Natural killer cell (primary cell): ENCODE data around the gene HES5. TPM values are rescaled to one million over a fixed set of nuclear protein-coding genes. Genes with fewer than 3 reads are reported as not detected.

Experiments
- ATAC-seq, 3 donors: fragments of 150-1000 bp in 2 of 3; fragments of 200-7000 bp in 1 of 3; cut with Tn5 transposase; 1 replicate in 1 of 3; 2 replicates in 2 of 3; pipeline ENCODE4 v1.10.0; 2021; ENCODE audit warnings: mild to moderate bottlenecking in 2 of 3, moderate library complexity in 2 of 3
- DNase-seq, 2 donors: peaks; one replicate each; pipeline versions ENCODE4 v3.0.0 to v3.0.0-alpha.2; 2013 to 2021; ENCODE audit warnings: mixed read lengths in 1 of 2
- H3K27ac ChIP-seq: one replicate; pipeline ENCODE4 v1.5.1; 2013; ENCODE audit warnings: mild to moderate bottlenecking, low read length
- H3K27me3 ChIP-seq: one replicate; pipeline ENCODE4 v1.6.1; 2013; ENCODE audit warnings: low read length; ENCODE audit not compliant: control insufficient read depth, insufficient read depth
- H3K36me3 ChIP-seq: one replicate; pipeline ENCODE4 v1.6.1; 2013; ENCODE audit warnings: low read length; ENCODE audit not compliant: control insufficient read depth, insufficient read depth
- H3K4me1 ChIP-seq: one replicate; pipeline ENCODE4 v1.6.1; 2013; ENCODE audit warnings: low read length; ENCODE audit not compliant: control insufficient read depth, insufficient read depth
- H3K4me3 ChIP-seq: one replicate; pipeline ENCODE4 v1.5.1; 2013; ENCODE audit warnings: low read length
- H3K9me3 ChIP-seq: one replicate; pipeline ENCODE4 v1.6.1; 2013; ENCODE audit warnings: low read length; ENCODE audit not compliant: control insufficient read depth, insufficient read depth
- H3K27ac Mint-ChIP-seq, 2 donors: one replicate each; pipeline ENCODE4 v1.8.0; 2022; ENCODE audit warnings: mild to moderate bottlenecking in 2 of 2, mixed read lengths in 2 of 2, moderate library complexity in 1 of 2
- H3K27me3 Mint-ChIP-seq, 2 donors: one replicate each; pipeline ENCODE4 v1.8.0; 2022; ENCODE audit warnings: low read depth in 2 of 2, mixed read lengths in 2 of 2
- H3K36me3 Mint-ChIP-seq: one replicate; pipeline ENCODE4 v1.8.0; 2022; ENCODE audit warnings: mixed read lengths
- H3K4me1 Mint-ChIP-seq, 2 donors: one replicate each; pipeline ENCODE4 v1.8.0; 2022; ENCODE audit warnings: mixed read lengths in 2 of 2
- H3K4me3 Mint-ChIP-seq: one replicate; pipeline ENCODE4 v1.8.0; 2022; ENCODE audit warnings: mild to moderate bottlenecking, moderate library complexity, mixed read lengths
- H3K9me3 Mint-ChIP-seq, 2 donors: one replicate each; pipeline ENCODE4 v1.8.0; 2022; ENCODE audit warnings: mixed read lengths in 2 of 2
- WGBS: methylation state at CpG from one replicate; pipeline ENCODE4 v1.1.7; 2013; ENCODE audit warnings: missing lambda C conversion rate; ENCODE audit not compliant: insufficient coverage; 5-methylcytosine and 5-hydroxymethylcytosine counted together
- intact Hi-C: fragments of 100-400 bp; cut with micrococcal nuclease; formaldehyde crosslinking; loops from one replicate; pipeline ENCODE4 v1.14.2; 2022
- total RNA-seq, 4 donors: library from RNA; stranded (reverse); fragments of 120-200 nt in 1 of 4; gene quantifications; one replicate each; pipeline versions ENCODE4 v1.2.3 to v1.2.4, GENCODE V29; 2013 to 2022
- TF ChIP-seq, protein P1 (sequence below): fragments of 200-600 bp; IDR thresholded peaks from one replicate; pipeline ENCODE4 v1.8.0; 2022; ENCODE audit warnings: antibody characterized with exemption

Gene HES5
- total RNA-seq, 3 donors from 2014 or later (not counting 1 experiment from before 2014, with no cell fraction given): not detected

DNA sequence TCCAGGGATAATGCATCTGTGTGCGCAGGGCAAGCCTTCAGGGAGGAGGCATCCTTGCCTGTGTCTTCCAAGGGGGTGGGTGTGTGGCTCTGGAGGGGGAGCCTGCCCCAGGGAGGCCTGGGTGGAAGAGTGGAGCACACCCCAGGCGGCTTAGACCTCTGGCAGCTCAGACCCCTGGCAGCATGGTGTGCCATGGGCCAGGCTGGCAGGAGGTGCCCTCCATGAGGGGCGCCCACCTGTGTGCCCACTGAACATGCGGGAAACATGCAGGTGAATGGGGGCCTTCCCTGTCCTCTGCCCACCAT, 2.6 kb downstream of the HES5 start:
- no peak overlapping the region for H3K4me3 Mint-ChIP-seq
- peaks cover 69% of the 10 kb centered on the region for H3K4me1 ChIP-seq

DNA sequence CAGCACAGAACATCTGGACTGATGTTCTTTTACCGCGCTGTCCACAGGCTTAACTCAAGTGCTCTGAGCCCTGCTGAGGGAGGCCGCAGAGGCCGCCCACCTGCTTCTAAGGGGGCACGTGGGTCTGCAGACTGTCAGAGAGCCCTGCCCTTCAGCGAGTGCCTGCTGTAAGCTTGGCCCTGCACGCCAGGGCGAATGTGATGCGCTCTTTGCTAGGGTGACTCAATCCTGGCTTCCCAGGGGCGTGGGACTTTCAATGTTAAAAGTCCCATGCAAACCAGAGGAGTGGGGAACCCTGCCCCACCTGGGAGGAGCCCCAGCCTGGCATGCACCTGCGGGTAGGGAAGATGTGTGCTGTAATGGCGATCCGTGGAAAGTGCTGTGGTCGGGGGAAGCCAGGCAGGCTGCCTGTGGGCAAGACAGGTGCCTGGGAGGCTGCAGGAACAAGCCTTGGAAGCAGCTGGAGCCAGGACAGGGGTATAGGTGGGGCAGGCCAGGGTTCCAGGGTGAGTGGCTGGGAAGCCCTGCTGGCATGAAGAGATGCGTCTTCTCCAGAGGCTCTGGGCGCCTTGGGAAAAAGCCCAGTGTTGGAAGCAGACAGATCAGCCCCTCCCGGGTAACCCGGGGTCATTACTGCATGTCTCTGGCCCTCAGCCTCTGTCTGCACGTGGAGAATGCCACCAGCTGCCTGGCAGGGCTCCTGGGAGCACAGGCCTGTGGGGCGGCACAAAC, 3.1 kb downstream of the HES5 start:
- H3K4me3 Mint-ChIP-seq: peak overlapping the region; percentile 97
- intact Hi-C loops: loop anchor here (1.0 to 5.0 kb wide), 2 partner anchors 20 to 60 kb away; partner anchors contain the start of gene PRXL2B
- peak in 1 of 2 donors; percentile 61 for DNase-seq
- ATAC-seq: no peak
- peaks cover 0 to 13% of the 10 kb centered on the region in 2 donors for H3K27me3 Mint-ChIP-seq
- TF ChIP-seq, protein P1, sequence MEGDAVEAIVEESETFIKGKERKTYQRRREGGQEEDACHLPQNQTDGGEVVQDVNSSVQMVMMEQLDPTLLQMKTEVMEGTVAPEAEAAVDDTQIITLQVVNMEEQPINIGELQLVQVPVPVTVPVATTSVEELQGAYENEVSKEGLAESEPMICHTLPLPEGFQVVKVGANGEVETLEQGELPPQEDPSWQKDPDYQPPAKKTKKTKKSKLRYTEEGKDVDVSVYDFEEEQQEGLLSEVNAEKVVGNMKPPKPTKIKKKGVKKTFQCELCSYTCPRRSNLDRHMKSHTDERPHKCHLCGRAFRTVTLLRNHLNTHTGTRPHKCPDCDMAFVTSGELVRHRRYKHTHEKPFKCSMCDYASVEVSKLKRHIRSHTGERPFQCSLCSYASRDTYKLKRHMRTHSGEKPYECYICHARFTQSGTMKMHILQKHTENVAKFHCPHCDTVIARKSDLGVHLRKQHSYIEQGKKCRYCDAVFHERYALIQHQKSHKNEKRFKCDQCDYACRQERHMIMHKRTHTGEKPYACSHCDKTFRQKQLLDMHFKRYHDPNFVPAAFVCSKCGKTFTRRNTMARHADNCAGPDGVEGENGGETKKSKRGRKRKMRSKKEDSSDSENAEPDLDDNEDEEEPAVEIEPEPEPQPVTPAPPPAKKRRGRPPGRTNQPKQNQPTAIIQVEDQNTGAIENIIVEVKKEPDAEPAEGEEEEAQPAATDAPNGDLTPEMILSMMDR: no peak
- peak overlapping the region; percentile 89 to 93 for H3K27ac Mint-ChIP-seq
- H3K9me3 ChIP-seq: no peaks in the 10 kb centered on the region
- no peaks in the 10 kb centered on the region for H3K36me3 Mint-ChIP-seq
- peaks cover 3% of the 10 kb centered on the region for H3K36me3 ChIP-seq
- H3K27ac ChIP-seq: peak overlapping the region; percentile 23
- no peaks in the 10 kb centered on the region for H3K9me3 Mint-ChIP-seq
- peaks cover 30% of the 10 kb centered on the region for H3K27me3 ChIP-seq
- peak overlapping the region; percentile 46 for H3K4me3 ChIP-seq
- H3K4me1 ChIP-seq: peaks cover 69% of the 10 kb centered on the region
- H3K4me1 Mint-ChIP-seq: peaks cover 24 to 40% of the 10 kb centered on the region in 2 donors
- WGBS: 46% methylated on average over 20 of the region's 20 CpGs

More for the DNA sequence above, 2.6 kb downstream of the HES5 start:
- Histone ChIP-seq H3K27me3 (peaks cover 34% of the 10 kb centered on the region), H3K27ac (no peak overlapping the region), H3K9me3 (no peaks in the 10 kb centered on the region), H3K4me3 (no peak overlapping the region), H3K36me3 (peaks cover 3% of the 10 kb centered on the region)
- 99% methylated on average over 4 of the region's 4 CpGs for WGBS
- H3K27me3 Mint-ChIP-seq: peaks cover 0 to 13% of the 10 kb centered on the region in 2 donors
- TF ChIP-seq, protein P1: no peak
- H3K27ac Mint-ChIP-seq: no peak overlapping the region
- peaks cover 24 to 38% of the 10 kb centered on the region in 2 donors for H3K4me1 Mint-ChIP-seq
- H3K36me3 Mint-ChIP-seq: no peaks in the 10 kb centered on the region
- intact Hi-C loops: loop anchor here (5.0 kb wide), 1 partner anchor 60 kb away; the partner anchor contains the start of gene PRXL2B
- no peak for DNase-seq
- H3K9me3 Mint-ChIP-seq: no peaks in the 10 kb centered on the region
- ATAC-seq: no peak

DNA sequence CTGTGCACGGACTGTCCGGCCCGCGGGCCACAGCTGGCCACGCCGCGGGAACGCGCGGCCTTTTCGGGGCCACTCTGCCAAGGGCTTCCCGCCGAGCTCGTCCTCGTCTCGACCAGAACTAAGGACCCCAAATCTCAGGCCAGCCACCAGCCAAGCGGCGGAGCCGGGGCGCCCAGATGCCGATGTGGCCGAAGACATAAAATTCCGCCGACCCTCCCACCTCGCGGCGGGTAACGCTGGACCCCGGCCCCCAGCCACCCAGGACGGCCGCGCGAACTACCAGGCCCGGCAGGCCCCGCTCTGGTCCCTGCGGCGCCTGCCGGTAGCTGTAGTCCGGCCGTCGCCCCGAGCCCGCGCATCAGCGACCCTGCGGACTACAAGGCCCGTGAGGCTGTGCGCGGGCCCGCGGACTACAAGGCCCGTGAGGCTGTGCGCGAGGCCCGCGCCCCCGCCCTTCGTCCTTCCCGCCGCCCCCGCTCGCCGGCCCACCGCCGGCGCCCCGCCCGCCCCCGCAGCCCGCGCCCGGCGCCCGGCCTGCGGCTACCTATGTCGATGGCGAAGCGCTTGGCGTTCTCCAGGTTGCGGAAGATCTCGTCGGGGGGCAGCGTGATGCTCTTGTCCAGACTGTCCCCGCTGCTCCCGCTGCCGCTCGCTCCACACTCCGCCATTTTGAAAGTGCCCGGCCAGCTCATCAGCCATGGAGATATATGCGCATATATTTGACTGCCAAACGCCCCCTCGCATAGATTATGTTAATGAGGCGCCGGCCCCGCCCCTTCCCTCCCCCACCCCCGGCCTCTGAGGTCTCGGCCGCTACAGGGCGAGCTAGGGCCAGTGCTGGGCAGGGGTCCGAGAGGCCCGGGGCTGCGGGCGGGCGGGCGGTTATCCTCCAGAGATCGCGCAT, 3.9 kb downstream of the HES5 start, which contains the start of gene PANK4:
Gene PANK4, minus strand, starts transcription at position 677 of the 904 bp plus-strand sequence. Its CDS starts 9 bp downstream, at position 668.
- Mint-ChIP-seq H3K4me1 (peaks cover 24 to 43% of the 10 kb centered on the region in 2 donors), H3K27me3 (peaks cover 0 to 9% of the 10 kb centered on the region in 2 donors), H3K36me3 (no peaks in the 10 kb centered on the region), H3K9me3 (no peaks in the 10 kb centered on the region), H3K27ac (peak within 1 kb of the TSS; percentile 89 to 93), H3K4me3 (peak within 1 kb of the TSS; percentile 97)
- H3K4me1 ChIP-seq: peaks cover 69% of the 10 kb centered on the region
- H3K9me3 ChIP-seq: no peaks in the 10 kb centered on the region
- peaks cover 8% of the 10 kb centered on the region for H3K36me3 ChIP-seq
- WGBS: under 1% methylated on average over 103 of the region's 107 CpGs
- intact Hi-C loops: loop anchor here (1.0 to 5.0 kb wide), 2 partner anchors 21 to 61 kb away; partner anchors contain the start of gene PRXL2B
- DNase-seq (peak; percentile 88 to 95), ATAC-seq (peak; percentile 91 to 98 (median 93))
- peaks cover 21% of the 10 kb centered on the region for H3K27me3 ChIP-seq
- H3K27ac ChIP-seq: peak within 1 kb of the TSS; percentile 62
- TF ChIP-seq, protein P1: no peak
- H3K4me3 ChIP-seq: peak within 1 kb of the TSS; percentile 72
